Endometrial microvascular endothelial cells (primary cell): ENCODE measurements around the gene ZNF813. TPM values are rescaled to one million over a fixed set of nuclear protein-coding genes. Genes with fewer than 3 reads are reported as not detected.

Experiments used
- in situ Hi-C: cut with HindIII; loops from 2 replicates; pipeline ENCODE4 v1.10.0; 2017; ENCODE audit warnings: low sequenced_read_pairs, low pct_unique_long_range_greater_than_20kb; ENCODE audit errors: inconsistent ontology term
- total RNA-seq: library from RNA; depleted of rRNA; stranded (reverse); fragments of >200 nt; gene quantifications from one replicate; pipeline ENCODE4 v1.2.3, GENCODE V29; 2015; ENCODE audit errors: inconsistent ontology term

ZNF813 gene
- total RNA-seq, 1 donor from 2014 or later: 1.5 TPM

DNA sequence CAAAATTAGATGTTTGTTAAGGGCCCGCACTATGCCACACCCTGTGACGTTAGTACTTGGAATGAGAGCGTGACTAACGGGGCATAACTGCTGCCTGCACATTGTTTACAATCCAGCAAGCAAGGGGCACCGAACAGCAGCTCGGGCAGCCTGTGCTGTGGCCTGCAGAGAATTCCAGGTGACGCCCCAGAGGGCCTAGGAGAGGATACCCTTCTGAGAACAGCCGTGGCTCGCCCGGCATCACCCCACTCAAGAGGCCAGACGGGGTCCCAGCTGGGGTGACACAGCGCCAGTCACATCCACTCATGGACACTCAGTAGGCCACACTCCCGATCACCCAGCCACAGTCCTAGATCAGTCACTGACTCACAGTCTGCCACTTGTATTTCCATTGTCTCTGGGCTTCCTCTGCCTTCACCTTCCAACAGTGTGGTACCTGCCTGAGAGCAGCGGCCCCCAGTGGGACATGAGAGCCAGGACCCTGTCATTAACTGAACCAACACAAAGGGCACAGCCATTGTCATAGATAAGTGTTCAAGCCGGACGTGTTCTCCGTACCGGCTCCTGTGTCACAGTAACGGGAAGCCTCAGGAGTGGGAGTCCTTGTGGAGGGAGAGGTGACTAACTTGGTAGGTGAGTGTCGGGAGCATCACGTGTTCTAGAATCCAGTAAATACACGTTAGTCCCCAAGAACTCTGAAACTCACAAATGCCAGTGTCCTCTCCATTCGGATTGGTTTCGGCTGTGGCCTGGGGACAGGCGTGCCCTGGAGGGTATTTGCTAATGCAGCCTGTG, 77.9 kb downstream of the ZNF813 start:
- in situ Hi-C loops: no loop called here

Other genes starting within 250 kb of the ZNF813 start
- 7.6 TPM for gene ZNF677, start 212.9 kb upstream of the ZNF813 start, total RNA-seq
- not detected for gene VN1R2, start 209.4 kb upstream of the ZNF813 start, total RNA-seq
- gene VN1R4, start 200.0 kb upstream of the ZNF813 start, total RNA-seq: not detected
- 3.4 TPM for gene ZNF845, start 134.0 kb upstream of the ZNF813 start, total RNA-seq
- gene ZNF525, start 102.0 kb upstream of the ZNF813 start, total RNA-seq: 0.84 TPM
- gene ZNF765, start 72.6 kb upstream of the ZNF813 start, total RNA-seq: 7.2 TPM
- 10.4 TPM for gene ZNF761, start 35.7 kb upstream of the ZNF813 start, total RNA-seq
- gene ZNF331, start 70.4 kb downstream of the ZNF813 start, total RNA-seq: 4.7 TPM
- gene DPRX, start 164.3 kb downstream of the ZNF813 start, total RNA-seq: not detected